Kidney (tissue), 14 donors: ENCODE measurements around the gene HOXD9. TPM values are rescaled to one million over a fixed set of nuclear protein-coding genes. Genes with fewer than 3 reads are reported as not detected.

Experiments
- DNase-seq, 5 donors: peaks; one replicate each; pipeline ENCODE4 v3.0.0-alpha.2; 2013 to 2020
- FAIRE-seq: peaks from 2 replicates; lab custom pipeline; 2012; peaks lifted over from hg19 to GRCh38; lab: Jason Lieb, UNC
- H3K27ac ChIP-seq, 2 donors: one replicate each; pipeline ENCODE4 v1.7.0; 2013; ENCODE audit warnings: low read depth in 2 of 2, low read length in 2 of 2, inconsistent platforms in 1 of 2
- H3K27me3 ChIP-seq: one replicate; pipeline ENCODE4 v1.7.1; 2013; ENCODE audit warnings: low read length, inconsistent platforms; ENCODE audit not compliant: control insufficient read depth, insufficient read depth
- H3K36me3 ChIP-seq, 3 donors: one replicate each; pipeline versions ENCODE4 v1.7.0 to v1.7.1; 2013; ENCODE audit warnings: low read length in 3 of 3, control low read depth in 1 of 3, inconsistent platforms in 1 of 3; ENCODE audit not compliant: insufficient read depth in 3 of 3, control insufficient read depth in 2 of 3
- H3K4me1 ChIP-seq, 3 donors: one replicate each; pipeline versions ENCODE4 v1.7.0 to v1.7.1; 2013; ENCODE audit warnings: low read length in 3 of 3, inconsistent platforms in 1 of 3, low read depth in 1 of 3; ENCODE audit not compliant: control insufficient read depth in 2 of 3, insufficient read depth in 2 of 3
- H3K4me3 ChIP-seq, 3 donors: one replicate each; pipeline versions ENCODE4 v1.7.0 to v1.8.1; 2013; ENCODE audit warnings: low read length in 3 of 3, control low read depth in 1 of 3, inconsistent platforms in 1 of 3
- H3K9ac ChIP-seq, 3 donors: one replicate each; pipeline versions ENCODE4 v1.7.0 to v1.7.1; 2013; ENCODE audit warnings: low read length in 3 of 3, control low read depth in 1 of 3, inconsistent platforms in 1 of 3
- H3K9me3 ChIP-seq, 3 donors: one replicate each; pipeline versions ENCODE4 v1.7.0 to v1.7.1; 2013; ENCODE audit warnings: low read length in 3 of 3, control low read depth in 1 of 3, inconsistent platforms in 1 of 3; ENCODE audit not compliant: control insufficient read depth in 2 of 3, insufficient read depth in 1 of 3
- intact Hi-C: fragments of 100-400 bp; cut with DNase I; formaldehyde crosslinking; loops from one replicate; pipeline ENCODE4 v1.11.1; 2022
- polyA plus RNA-seq: library from polyadenylated mRNA; stranded (reverse); fragments of 350-450 nt; fragmentation: Illumina TruSeq; extraction: RNeasy Lipid Tissue Mini Kit (QIAGEN cat#74804); gene quantifications from one replicate; pipeline ENCODE4 v1.2.3, GENCODE V29; 2014; ENCODE audit warnings: low read depth, low replicate concordance; ENCODE audit not compliant: insufficient read depth
- total RNA-seq: library from RNA; stranded (reverse); fragmentation: NEBNext Ultra II Directional; extraction: Animal tissue kit (Norgen Biotek cat#: 25700); gene quantifications from one replicate; pipeline ENCODE4 v1.2.1, GENCODE V29; 2021
- TF ChIP-seq, protein P1 (sequence below): IDR thresholded peaks from 3 replicates; pipeline ENCODE4 v1.5.1; 2012; ENCODE audit warnings: mild to moderate bottlenecking, moderate library complexity, borderline replicate concordance; ENCODE audit not compliant: insufficient read depth; ENCODE audit errors: extremely low read depth
- donor health status: control.
- donor health status: control.
- donor health status: control.
- donor health status: control.
- donor health status: control.
- donor health status: DM: yes; HTN: yes; CAD: no.
- donor health status: Normal renal cell carcinoma (clear cell type).

HOXD9 gene
- total and polyA plus RNA-seq, 2 donors from 2014 or later = 36.4 to 36.5 TPM

- intact Hi-C loops = loop anchor here (10.0 kb wide), 1 partner anchor 413 kb away; no protein-coding TSS in a partner anchor
- Histone ChIP-seq H3K36me3 (no peaks in the 10 kb centered on the region), H3K4me3 (peak overlapping the region in 1 of 3 donors; percentile 32), H3K27ac (no peak overlapping the region), H3K9me3 (no peaks in the 10 kb centered on the region), H3K4me1 (peaks cover 0 to 9% (median 5%) of the 10 kb centered on the region in 3 donors), H3K9ac (no peak overlapping the region), H3K27me3 (peaks cover 75% of the 10 kb centered on the region)
- no peak for DNase-seq
- TF ChIP-seq, protein P1, sequence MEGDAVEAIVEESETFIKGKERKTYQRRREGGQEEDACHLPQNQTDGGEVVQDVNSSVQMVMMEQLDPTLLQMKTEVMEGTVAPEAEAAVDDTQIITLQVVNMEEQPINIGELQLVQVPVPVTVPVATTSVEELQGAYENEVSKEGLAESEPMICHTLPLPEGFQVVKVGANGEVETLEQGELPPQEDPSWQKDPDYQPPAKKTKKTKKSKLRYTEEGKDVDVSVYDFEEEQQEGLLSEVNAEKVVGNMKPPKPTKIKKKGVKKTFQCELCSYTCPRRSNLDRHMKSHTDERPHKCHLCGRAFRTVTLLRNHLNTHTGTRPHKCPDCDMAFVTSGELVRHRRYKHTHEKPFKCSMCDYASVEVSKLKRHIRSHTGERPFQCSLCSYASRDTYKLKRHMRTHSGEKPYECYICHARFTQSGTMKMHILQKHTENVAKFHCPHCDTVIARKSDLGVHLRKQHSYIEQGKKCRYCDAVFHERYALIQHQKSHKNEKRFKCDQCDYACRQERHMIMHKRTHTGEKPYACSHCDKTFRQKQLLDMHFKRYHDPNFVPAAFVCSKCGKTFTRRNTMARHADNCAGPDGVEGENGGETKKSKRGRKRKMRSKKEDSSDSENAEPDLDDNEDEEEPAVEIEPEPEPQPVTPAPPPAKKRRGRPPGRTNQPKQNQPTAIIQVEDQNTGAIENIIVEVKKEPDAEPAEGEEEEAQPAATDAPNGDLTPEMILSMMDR = no peak
- FAIRE-seq = no peak
These were observed 24.6 kb upstream of the HOXD9 start for GRCh38 chr2:176097820-176098365.

GRCh38 chr2:176098366-176099158 lies 24.0 kb upstream of the HOXD9 start:
- Histone ChIP-seq H3K9me3 (no peaks in the 10 kb centered on the region), H3K27me3 (peaks cover 75% of the 10 kb centered on the region), H3K9ac (no peak overlapping the region), H3K4me1 (peaks cover 0 to 7% (median 5%) of the 10 kb centered on the region in 3 donors), H3K36me3 (no peaks in the 10 kb centered on the region), H3K4me3 (no peak overlapping the region), H3K27ac (no peak overlapping the region)
- DNase-seq (peak; percentile 59 to 83 (median 67)), FAIRE-seq (no peak)
- TF ChIP-seq, protein P1 = no peak
- intact Hi-C loops = loop anchor here (10.0 kb wide), 1 partner anchor 414 kb away; no protein-coding TSS in a partner anchor

GRCh38 chr2:176099159-176099727 lies 23.3 kb upstream of the HOXD9 start:
- Histone ChIP-seq H3K9me3 (no peaks in the 10 kb centered on the region), H3K27me3 (peaks cover 68% of the 10 kb centered on the region), H3K9ac (no peak overlapping the region), H3K36me3 (no peaks in the 10 kb centered on the region), H3K27ac (no peak overlapping the region), H3K4me3 (peak overlapping the region in 1 of 3 donors; percentile 6), H3K4me1 (peaks cover 0 to 7% (median 5%) of the 10 kb centered on the region in 3 donors)
- DNase-seq (peak in 1 of 5 donors; percentile 44), FAIRE-seq (no peak)
- intact Hi-C loops = loop anchor here (10.0 kb wide), 1 partner anchor 414 kb away; no protein-coding TSS in a partner anchor
- TF ChIP-seq, protein P1 = no peak
